Sigmoid colon (tissue), 7 donors: Measurements from ENCODE around the gene CALHM3. TPM values are rescaled to one million over a fixed set of nuclear protein-coding genes. Genes with fewer than 3 reads are reported as not detected.

Experiments used
- DNase-seq: peaks from one replicate; pipeline ENCODE4 v3.0.0-alpha.2; 2019
- H3K27ac ChIP-seq, 4 donors: fragments of 200-600 bp; sonication (generic); one replicate each; pipeline ENCODE4 v1.5.1; 2016 to 2019; ENCODE audit warnings: mild to moderate bottlenecking in 1 of 4
- H3K27me3 ChIP-seq, 3 donors: fragments of 200-600 bp; sonication (generic); one replicate each; pipeline ENCODE4 v1.5.1; 2019; ENCODE audit warnings: mild to moderate bottlenecking in 1 of 3
- H3K36me3 ChIP-seq, 4 donors: fragments of 200-600 bp; sonication (generic); one replicate each; pipeline ENCODE4 v1.5.1; 2016 to 2019
- H3K4me1 ChIP-seq, 4 donors: fragments of 200-600 bp; sonication (generic); one replicate each; pipeline ENCODE4 v1.5.1; 2017 to 2019
- H3K4me3 ChIP-seq, 4 donors: fragments of 200-600 bp; sonication (generic); one replicate each; pipeline ENCODE4 v1.5.1; 2017 to 2019; ENCODE audit warnings: mild to moderate bottlenecking in 2 of 4, moderate library complexity in 1 of 4
- H3K9me3 ChIP-seq, 4 donors: fragments of 200-600 bp in 3 of 4; sonication (generic) in 3 of 4; one replicate each; pipeline versions ENCODE4 v1.5.1 to v1.6.1; 2013 to 2019
- CTCF ChIP-seq, 4 experiments: fragments of 450-650 bp in 3 of 4; fragments of 200-600 bp in 1 of 4; IDR thresholded peaks; one replicate each; pipeline ENCODE4 v1.5.1; 2016 to 2019; ENCODE audit warnings: antibody characterized with exemption in 4 of 4, mild to moderate bottlenecking in 3 of 4, moderate library complexity in 2 of 4
- EP300 ChIP-seq, 4 donors: sonication (generic); formaldehyde crosslinking; IDR thresholded peaks; one replicate each; pipeline ENCODE4 v1.6.1; 2017; ENCODE audit warnings: antibody characterized with exemption in 4 of 4
- POLR2A ChIP-seq, 2 donors: fragments of 450-650 bp; IDR thresholded peaks; one replicate each; pipeline ENCODE4 v1.6.1; 2016; ENCODE audit warnings: antibody characterized with exemption in 2 of 2, mild to moderate bottlenecking in 2 of 2, moderate library complexity in 2 of 2
- POLR2AphosphoS5 ChIP-seq, 4 donors: sonication (generic); formaldehyde crosslinking; IDR thresholded peaks; one replicate each; pipeline ENCODE4 v1.6.1; 2017; ENCODE audit warnings: antibody characterized with exemption in 4 of 4
- WGBS, 2 donors: extraction: QIAGEN DNeasy Blood & Tissue Kit; methylation state at CpG; one replicate each; pipeline ENCODE4 v1.1.7; 2013; 5-methylcytosine and 5-hydroxymethylcytosine counted together
- intact Hi-C: fragments of 100-400 bp; cut with DNase I; formaldehyde crosslinking; loops from one replicate; pipeline ENCODE4 v1.15.1; 2023
- polyA plus RNA-seq, 3 donors: library from polyadenylated mRNA; stranded (reverse); fragments of 200-250 nt; gene quantifications; one replicate each; pipeline ENCODE4 v1.2.3, GENCODE V29; 2013
- total RNA-seq, 4 donors: library from RNA; depleted of rRNA; stranded (reverse); fragments of >200 nt; gene quantifications; one replicate each; pipeline ENCODE4 v1.1.0, GENCODE V29; 2016
- donor health status: healthy with polysubstance abuse.
- donor health status: Bipolar disorder and iron deficiency.
- donor health status: healthy.

The CALHM3 gene
- total and polyA plus RNA-seq, 7 donors, result not detected

- 1 to 4% methylated on average over 65 of the region's 65 CpGs for WGBS, 2 donors
- H3K9me3 ChIP-seq, result no peaks in the 10 kb centered on the region
- no peak for DNase-seq
- TF ChIP-seq POLR2AphosphoS5 (IDR thresholded peaks at IDR 0.05) (no peak), CTCF (IDR thresholded peaks at IDR 0.05) (no peak), EP300 (IDR thresholded peaks at IDR 0.05) (no peak), POLR2A (IDR thresholded peaks at IDR 0.05) (no peak)
- H3K27me3 ChIP-seq, result peaks cover 9 to 42% (median 16%) of the 10 kb centered on the region in 3 donors
- H3K4me3 ChIP-seq, result peak within 1 kb of the TSS; percentile 9 to 60 (median 51)
- intact Hi-C loops, result loop anchor here (5.0 kb wide), 1 partner anchor 64 kb away; no protein-coding TSS in a partner anchor
- H3K4me1 ChIP-seq, result peaks cover 0 to 34% (median 31%) of the 10 kb centered on the region in 4 donors
- H3K27ac ChIP-seq, result peak within 1 kb of the TSS in 1 of 4 donors; percentile 50
- H3K36me3 ChIP-seq, result no peaks in the 10 kb centered on the region
These were observed 14.4 kb upstream of the CALHM3 start, which contains the start of gene NEURL1 for GRCh38 chr10:103493362-103493915. Gene NEURL1 (plus strand): TSS chr10:103493705. CDS start chr10:103494388, 683 bp downstream.

GRCh38 chr10:103492655-103493261 is 13.7 kb upstream of the CALHM3 start:
- no peak for DNase-seq
- H3K4me3 ChIP-seq, result peak overlapping the region in 1 of 4 donors; percentile 60

GRCh38 chr10:103491729-103492364 is 12.8 kb upstream of the CALHM3 start:
- intact Hi-C loops, result loop anchor here (5.0 kb wide), 1 partner anchor 65 kb away; no protein-coding TSS in a partner anchor
- no peak for TF ChIP-seq CTCF (IDR thresholded peaks at IDR 0.05)
- no peak for TF ChIP-seq POLR2A (IDR thresholded peaks at IDR 0.05)
- TF ChIP-seq POLR2AphosphoS5 (IDR thresholded peaks at IDR 0.05), result peak in 3 of 4 donors; percentile 13 to 76 (median 50)
- peak in 1 of 4 donors; percentile 9 for TF ChIP-seq EP300 (IDR thresholded peaks at IDR 0.05)
- 71 to 77% methylated on average over 7 of the region's 7 CpGs for WGBS, 2 donors
- no peak overlapping the region for H3K4me3 ChIP-seq
- DNase-seq, result no peak
- H3K9me3 ChIP-seq, result no peaks in the 10 kb centered on the region
- H3K27ac ChIP-seq, result peak overlapping the region in 1 of 4 donors; percentile 50
- peaks cover 9 to 38% (median 16%) of the 10 kb centered on the region in 3 donors for H3K27me3 ChIP-seq
- H3K36me3 ChIP-seq, result no peaks in the 10 kb centered on the region
- peaks cover 0 to 41% (median 34%) of the 10 kb centered on the region in 4 donors for H3K4me1 ChIP-seq

More at GRCh38 chr10:103492655-103493261, 13.7 kb upstream of the CALHM3 start:
- no peaks in the 10 kb centered on the region for H3K36me3 ChIP-seq
- TF ChIP-seq POLR2AphosphoS5 (IDR thresholded peaks at IDR 0.05) (no peak), EP300 (IDR thresholded peaks at IDR 0.05) (no peak), POLR2A (IDR thresholded peaks at IDR 0.05) (no peak)
- WGBS, 2 donors, result 78 to 79% methylated on average over 5 of the region's 5 CpGs
- peaks cover 9 to 41% (median 16%) of the 10 kb centered on the region in 3 donors for H3K27me3 ChIP-seq
- H3K27ac ChIP-seq, result peak overlapping the region in 1 of 4 donors; percentile 50
- intact Hi-C loops, result loop anchor here (5.0 kb wide), 1 partner anchor 65 kb away; no protein-coding TSS in a partner anchor
- H3K4me1 ChIP-seq, result peaks cover 0 to 34% (median 31%) of the 10 kb centered on the region in 4 donors
- H3K9me3 ChIP-seq, result no peaks in the 10 kb centered on the region

GRCh38 chr10:103490986-103491314 is 11.9 kb upstream of the CALHM3 start:
- H3K27me3 ChIP-seq, result peaks cover 9 to 33% (median 16%) of the 10 kb centered on the region in 3 donors
- WGBS, 2 donors, result 88 to 92% methylated on average over 1 of the region's 1 CpG
- H3K36me3 ChIP-seq, result no peaks in the 10 kb centered on the region
- no peaks in the 10 kb centered on the region for H3K9me3 ChIP-seq
- no peak for DNase-seq
- peaks cover 0 to 49% (median 42%) of the 10 kb centered on the region in 4 donors for H3K4me1 ChIP-seq
- TF ChIP-seq CTCF (IDR thresholded peaks at IDR 0.05), result no peak
- H3K27ac ChIP-seq, result no peak overlapping the region
- H3K4me3 ChIP-seq, result no peak overlapping the region
- intact Hi-C loops, result loop anchor here (5.0 kb wide), 1 partner anchor 66 kb away; no protein-coding TSS in a partner anchor

- Histone ChIP-seq H3K27ac (peak overlapping the region in 2 of 4 donors; percentile 66 to 70), H3K36me3 (no peaks in the 10 kb centered on the region), H3K27me3 (peaks cover 0 to 4% (median 0%) of the 10 kb centered on the region in 3 donors), H3K9me3 (no peaks in the 10 kb centered on the region), H3K4me3 (no peak overlapping the region), H3K4me1 (peaks cover 0 to 35% (median 27%) of the 10 kb centered on the region in 4 donors)
- WGBS, 2 donors, result 21 to 71% methylated on average over 2 of the region's 2 CpGs
- intact Hi-C loops, result loop anchor here (10.0 kb wide), 1 partner anchor 177 kb away; no protein-coding TSS in a partner anchor
- TF ChIP-seq EP300 (IDR thresholded peaks at IDR 0.05), result peak in 2 of 4 donors; percentile 9 to 57
- TF ChIP-seq POLR2AphosphoS5 (IDR thresholded peaks at IDR 0.05), result peak; percentile 65 to 89 (median 86)
- TF ChIP-seq CTCF (IDR thresholded peaks at IDR 0.05), result no peak
- DNase-seq, result no peak
These were observed 8.3 kb upstream of the CALHM3 start for GRCh38 chr10:103487410-103487708.
